B cell (primary cell): ENCODE results near the gene ESRP2.

Source experiments
- CTCF ChIP-seq: fragments of 200-600 bp; IDR thresholded peaks from one replicate; pipeline ENCODE4 v1.8.0; 2022; ENCODE audit warnings: antibody characterized with exemption, mild to moderate bottlenecking
- EZH2 ChIP-seq: IDR thresholded peaks from 2 replicates; pipeline ENCODE4 v1.6.1; 2012; ENCODE audit warnings: borderline replicate concordance, low read depth, mild to moderate bottlenecking, moderate library complexity, low read length; ENCODE audit not compliant: insufficient read depth, poor library complexity, severe bottlenecking

GRCh38 chr16:68242926-68243858, 7.3 kb upstream of the ESRP2 start:
- TF ChIP-seq CTCF (no peak), EZH2 (no peak)
